ENCODE data around the gene FTCD.

Gene FTCD

GRCh38 chr21:46095083-46095719, 60.2 kb downstream of the FTCD start:
- DNase-seq (ENCODE audit: low read depth in 4 of 4, low spot score in 1 of 4), result no peak

GRCh38 chr21:46094401-46095082, 60.8 kb downstream of the FTCD start:
- no peak for DNase-seq (ENCODE audit: low read depth in 4 of 4, low spot score in 1 of 4)

DNA sequence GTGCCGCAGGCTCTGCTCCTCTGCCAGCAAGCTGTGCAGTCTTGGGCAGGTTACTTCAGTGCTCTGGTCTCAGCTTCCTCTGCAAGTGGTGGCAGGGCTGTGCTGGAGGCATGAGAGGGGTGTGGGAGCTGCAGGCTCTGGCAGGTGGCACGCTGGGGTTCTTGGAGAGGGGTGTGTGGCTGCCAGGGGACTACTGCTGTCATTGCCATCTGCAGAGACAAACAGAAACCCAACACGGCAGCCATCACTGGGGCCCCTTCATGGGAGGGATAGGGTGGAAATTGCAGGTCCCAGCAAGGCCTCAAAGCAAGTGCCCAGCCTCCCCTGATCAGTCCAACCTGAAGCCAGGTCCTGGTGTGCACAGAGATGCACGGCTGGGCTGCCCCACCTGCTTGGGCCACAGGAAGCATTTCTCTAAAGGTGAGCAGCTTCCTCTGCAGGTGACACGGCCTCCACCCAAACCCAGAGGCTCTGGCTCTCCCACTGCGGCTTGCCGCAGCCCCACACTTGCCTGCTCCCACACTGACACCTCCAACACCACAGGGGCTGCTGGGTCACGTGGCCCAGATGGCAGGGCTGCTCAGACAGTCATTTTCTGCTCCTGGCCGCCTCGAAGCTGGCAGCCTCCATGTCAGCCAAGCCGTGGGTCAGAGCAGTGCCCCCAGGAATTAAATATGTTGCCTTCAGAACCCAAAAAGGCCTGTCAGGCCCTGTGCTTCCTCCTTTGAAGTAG, 61.5 kb downstream of the FTCD start:
- DNase-seq (ENCODE audit: low read depth in 4 of 4, low spot score in 1 of 4), result no peak

- DNase-seq (ENCODE audit: low read depth in 4 of 4, low spot score in 1 of 4), result no peak
Measured at GRCh38 chr21:46092811-46093667, 62.3 kb downstream of the FTCD start.

DNA sequence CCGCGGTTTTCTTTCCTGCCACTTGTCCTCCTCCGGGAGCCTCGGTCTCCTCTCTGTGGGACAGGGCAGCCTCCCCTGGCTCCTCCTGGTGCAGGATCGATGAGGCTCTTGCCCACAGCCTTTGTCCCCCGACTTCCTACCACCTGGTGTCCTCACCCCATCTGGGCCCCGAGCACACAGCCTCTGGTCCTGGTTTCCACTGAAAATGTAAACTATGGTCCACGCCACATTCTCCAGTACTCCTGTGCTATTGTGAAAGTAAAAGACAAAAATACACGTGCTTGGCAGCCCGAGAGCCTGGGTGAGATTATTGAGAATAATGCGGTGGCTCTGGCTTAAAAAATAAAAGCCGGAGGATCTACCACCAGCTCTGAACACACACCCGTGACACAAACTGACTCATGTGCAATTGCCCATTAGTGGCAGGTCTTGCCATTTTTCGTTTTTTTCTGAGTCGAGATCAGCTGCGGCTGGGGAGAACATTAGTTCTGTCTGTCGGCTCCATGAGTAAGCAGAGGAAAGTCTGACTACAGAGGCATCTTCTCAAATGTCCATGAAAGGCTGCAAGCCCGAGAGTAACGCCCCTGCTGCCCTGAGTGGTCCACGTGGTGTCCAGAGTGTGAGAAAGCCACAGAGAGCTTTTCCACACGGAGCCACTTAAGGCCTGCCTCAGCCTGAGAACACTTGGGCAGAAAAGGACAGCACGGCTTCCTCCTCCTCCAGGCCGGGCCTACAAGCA, 63.2 kb downstream of the FTCD start:
- no peak for DNase-seq (ENCODE audit: low read depth in 4 of 4, low spot score in 1 of 4)

GRCh38 chr21:46091631-46092025, 63.8 kb downstream of the FTCD start:
- no peak for DNase-seq (ENCODE audit: low read depth in 4 of 4, low spot score in 1 of 4)

GRCh38 chr21:46091118-46091517, 64.3 kb downstream of the FTCD start:
- DNase-seq (ENCODE audit: low read depth in 4 of 4, low spot score in 1 of 4), result no peak

GRCh38 chr21:46089285-46089684, 66.1 kb downstream of the FTCD start:
- no peak for DNase-seq (ENCODE audit: low read depth in 4 of 4, low spot score in 1 of 4)

DNA sequence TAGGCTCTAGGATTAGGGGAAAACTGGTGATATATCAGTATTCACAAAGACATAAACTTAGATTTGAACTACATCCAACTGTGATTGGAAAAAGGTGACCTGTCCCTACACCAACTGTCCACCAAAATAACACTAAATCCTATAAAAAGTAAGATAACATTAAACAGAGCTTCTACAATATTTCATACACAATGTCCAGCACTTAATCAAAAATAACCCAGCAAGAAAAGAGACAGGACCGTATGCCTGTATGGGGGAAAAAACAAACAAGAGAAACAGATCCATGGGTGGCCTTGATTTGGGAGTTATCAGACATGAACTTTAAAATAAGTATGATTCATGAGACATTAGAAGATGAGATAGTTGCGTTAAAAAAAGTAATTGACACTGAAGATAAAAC, 67.2 kb downstream of the FTCD start:
- DNase-seq (ENCODE audit: low read depth in 4 of 4, low spot score in 1 of 4), result no peak

DNA sequence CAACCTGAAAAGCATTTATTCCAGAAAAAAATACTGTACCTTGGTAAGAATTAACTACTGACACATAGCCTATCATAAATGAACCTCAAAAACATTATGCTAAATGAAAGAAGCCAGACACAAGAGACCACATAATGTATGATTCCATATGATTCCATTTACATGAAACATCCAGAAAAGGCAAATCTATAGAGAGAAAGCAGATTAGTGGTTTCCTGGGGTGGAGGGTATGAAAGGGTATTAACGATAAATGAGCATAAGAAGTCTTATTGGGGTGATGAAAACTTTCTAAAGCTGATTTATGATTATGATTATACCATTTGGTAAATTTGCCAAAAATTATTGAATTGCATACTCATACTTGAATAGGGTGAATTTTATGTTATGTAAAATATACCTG, 67.7 kb downstream of the FTCD start:
- no peak for DNase-seq (ENCODE audit: low read depth in 4 of 4, low spot score in 1 of 4)
